GM12872 (cell line): ENCODE data around the gene TSPAN4.

Source experiments
- TF ChIP-seq, protein P1 (sequence below): IDR thresholded peaks from 3 replicates; pipeline ENCODE4 v1.5.1; 2011; ENCODE audit warnings: low read depth, mild to moderate bottlenecking, low read length, moderate library complexity; ENCODE audit not compliant: insufficient read depth

TSPAN4 gene

DNA sequence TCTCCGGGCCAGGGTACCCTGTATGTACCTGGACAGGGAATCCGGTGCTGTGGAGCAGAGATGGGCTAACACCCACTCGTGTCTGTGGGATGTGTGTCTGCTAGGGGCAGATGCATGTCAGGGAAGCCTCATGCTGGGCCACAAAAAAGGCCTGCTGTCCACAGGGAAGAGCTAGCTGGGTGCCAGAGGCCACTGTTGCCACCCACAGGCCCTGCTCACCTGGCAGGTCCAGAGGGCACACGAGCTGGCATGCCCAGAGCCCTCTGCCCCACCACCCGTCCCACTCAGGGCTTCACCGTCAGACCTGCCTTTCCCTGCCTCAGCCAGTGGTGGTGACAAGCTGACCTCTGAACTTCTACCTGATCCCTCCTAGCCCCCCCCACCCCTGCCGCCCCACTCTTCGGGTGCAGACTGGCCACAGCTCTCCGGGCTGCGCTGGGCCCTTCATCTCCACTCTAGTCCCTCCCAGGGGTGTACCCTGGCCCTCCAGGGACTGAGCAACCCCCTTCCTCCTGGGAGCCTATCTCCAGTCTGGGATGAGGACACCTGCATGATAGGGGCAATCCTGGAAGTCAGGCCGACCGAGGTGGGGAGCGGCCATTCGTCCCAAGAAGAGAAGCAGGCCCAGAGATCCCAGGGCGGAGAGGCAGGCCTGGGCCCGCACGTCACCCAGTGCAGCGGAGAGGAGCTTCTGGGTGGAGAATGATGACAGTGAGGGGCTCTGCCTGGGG lies 45.9 kb upstream of the TSPAN4 start:
- TF ChIP-seq, protein P1, sequence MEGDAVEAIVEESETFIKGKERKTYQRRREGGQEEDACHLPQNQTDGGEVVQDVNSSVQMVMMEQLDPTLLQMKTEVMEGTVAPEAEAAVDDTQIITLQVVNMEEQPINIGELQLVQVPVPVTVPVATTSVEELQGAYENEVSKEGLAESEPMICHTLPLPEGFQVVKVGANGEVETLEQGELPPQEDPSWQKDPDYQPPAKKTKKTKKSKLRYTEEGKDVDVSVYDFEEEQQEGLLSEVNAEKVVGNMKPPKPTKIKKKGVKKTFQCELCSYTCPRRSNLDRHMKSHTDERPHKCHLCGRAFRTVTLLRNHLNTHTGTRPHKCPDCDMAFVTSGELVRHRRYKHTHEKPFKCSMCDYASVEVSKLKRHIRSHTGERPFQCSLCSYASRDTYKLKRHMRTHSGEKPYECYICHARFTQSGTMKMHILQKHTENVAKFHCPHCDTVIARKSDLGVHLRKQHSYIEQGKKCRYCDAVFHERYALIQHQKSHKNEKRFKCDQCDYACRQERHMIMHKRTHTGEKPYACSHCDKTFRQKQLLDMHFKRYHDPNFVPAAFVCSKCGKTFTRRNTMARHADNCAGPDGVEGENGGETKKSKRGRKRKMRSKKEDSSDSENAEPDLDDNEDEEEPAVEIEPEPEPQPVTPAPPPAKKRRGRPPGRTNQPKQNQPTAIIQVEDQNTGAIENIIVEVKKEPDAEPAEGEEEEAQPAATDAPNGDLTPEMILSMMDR, result no peak

DNA sequence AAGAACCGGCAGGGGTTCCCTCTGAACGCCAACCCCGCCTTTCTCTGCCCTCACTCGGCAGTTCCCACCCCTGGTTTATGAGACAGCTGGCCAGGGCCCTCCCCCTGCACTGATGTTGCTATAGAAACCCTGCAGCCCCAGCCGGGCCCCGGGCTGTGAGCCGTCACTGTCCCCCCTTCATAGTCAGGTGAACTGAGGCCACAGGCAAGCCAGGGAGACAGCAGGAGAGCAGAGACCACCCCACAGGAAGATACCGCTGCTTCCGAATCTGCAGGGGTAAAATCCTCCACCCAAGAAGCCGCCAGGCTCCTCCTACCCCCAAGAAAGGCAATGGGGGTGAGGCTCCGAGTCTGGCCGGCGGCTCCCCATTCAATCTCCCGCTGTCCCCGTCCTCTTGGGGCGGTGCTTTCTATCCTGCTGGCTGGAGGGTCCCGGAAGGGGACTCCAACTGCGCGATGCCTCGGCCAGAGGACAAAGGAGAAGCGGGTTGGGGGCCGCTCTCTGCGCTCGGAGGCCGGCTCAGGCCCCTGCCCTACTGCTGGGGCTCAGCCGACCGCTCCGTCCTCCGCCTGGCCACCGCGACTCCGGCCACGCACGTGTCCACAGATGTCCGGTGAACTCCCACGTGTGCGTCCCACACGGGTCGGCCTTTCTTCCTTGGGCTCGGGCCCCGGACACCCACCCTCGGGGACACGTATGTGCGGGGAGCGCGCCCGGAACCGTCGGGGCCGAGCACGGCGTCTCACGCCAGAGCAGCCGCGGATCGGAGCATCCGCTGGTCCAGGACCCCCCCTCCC lies 45.2 kb upstream of the TSPAN4 start:
- TF ChIP-seq, protein P1, result no peak

DNA sequence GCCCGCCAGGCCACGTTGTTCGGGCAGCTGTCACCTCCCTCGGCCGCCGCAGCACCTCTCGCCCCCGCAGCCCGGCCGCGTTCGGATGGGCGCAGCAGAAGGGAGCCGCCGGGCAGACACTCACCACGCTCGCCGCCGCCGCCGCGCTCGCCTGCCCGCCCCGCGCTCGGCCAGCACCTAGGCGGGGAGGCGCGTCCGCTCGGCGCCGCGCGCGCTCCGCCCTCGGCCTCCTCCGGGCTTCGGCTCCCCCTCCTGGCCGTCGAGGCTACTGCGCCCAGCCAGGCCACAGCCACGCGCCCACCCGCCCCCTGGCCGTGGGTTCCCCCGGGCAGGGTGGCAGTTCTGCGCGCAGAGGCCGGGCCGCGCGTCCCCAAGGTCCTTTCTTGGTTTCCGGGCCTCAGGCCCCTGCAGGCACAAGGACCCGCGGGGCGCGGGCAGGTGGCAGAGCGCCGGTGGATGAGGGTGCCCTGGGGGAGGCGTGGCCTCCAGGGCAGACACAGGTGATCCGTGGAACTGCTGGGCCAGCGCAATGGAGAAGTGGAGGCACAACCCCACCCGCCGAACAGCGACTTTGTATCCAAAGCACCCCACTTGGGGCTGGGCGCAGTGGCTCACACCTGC lies 44.4 kb upstream of the TSPAN4 start, which contains the start of gene SLC25A22:
Gene SLC25A22, minus strand, starts transcription at position 189 of the 621 bp plus-strand sequence. CDS start 3,275 bp downstream, outside the sequence.
- TF ChIP-seq, protein P1, result peak; percentile 71

DNA sequence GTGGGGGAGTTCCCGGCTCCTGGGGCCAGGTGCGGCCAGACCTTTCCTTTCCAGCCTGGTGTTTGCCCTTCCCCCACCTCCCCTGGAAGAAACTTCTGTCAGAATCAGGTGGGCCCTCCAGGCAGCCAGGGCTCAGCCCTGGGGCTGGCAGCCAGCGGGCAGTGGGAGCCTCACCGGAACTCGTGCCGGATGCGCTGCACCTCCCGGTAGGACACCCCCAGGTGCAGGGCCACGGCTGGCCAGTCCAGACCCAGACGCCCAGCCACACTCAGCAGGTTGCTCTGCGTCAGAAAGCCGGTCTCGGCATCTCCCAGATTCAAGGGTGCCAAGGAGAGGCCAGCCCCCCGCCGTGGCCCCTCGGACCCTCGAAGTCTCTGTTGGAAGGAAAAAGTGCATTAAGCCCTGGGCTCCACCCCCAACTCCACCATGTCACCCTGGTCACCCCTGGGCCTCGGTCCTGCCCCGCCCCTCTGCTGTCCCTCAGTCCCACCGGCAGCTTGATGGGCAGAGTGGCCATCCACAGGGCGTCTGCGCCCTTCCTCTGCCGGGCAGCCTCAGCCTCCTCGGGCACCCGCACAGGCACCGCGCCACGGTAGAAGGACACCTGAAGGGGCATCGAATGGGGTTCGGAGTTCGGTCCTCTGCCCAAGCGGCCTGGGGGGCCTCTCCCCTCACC lies 42.9 kb upstream of the TSPAN4 start:
- TF ChIP-seq, protein P1, result no peak

DNA sequence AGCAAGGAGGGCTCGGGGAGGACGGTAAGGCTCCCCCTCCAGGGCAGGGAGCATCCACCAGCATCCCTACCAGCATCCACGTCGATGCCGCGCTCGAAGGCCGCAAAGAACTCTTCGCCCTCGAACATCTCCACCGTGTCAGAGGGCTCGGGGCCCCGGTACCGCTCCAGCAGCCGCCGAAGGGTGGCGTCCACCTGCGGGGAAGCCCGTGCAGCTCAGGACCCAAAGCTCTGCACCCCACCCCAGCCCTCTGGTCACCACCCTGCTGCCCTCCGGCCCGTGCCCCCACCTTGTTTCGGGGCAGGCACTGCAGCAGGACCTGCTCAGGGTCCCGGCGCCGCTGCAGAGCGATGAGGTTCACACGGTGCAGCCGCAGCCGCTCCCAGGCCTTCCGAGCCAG lies 42.2 kb upstream of the TSPAN4 start:
- TF ChIP-seq, protein P1, result no peak

DNA sequence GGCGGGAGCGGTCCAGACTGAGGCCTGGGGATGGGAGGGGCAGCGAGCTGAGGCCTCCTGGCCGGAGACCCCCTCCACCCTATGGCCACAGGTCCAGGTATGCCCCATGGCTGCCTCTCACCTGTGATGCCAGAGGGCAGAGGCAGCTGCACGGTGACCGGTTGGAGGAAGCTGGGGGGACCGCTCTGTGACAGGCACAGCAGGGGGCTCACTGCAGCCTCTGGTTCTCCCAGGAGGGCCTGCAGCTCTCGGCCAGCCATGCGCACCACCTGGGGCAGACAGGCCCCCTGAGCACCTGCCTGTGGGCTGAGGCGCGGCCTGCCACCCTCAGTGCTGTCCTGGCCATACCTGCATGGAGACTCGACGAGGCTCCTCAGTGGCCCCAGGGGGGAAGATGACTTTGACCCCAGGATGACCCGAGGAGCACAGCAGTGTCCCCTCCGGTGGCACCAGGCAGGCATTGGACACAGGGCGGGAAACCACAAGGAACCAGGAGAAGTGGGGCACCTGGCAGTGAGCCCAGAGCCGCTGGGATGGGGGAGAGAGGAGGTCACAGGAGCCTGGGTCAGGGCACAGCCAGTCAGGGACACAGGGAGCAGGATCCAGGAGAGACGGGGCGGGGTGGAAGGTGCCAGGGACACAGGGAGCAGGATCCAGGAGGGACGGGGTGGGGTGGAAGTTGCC lies 41.4 kb upstream of the TSPAN4 start:
- TF ChIP-seq, protein P1, result no peak
